ENCODE results near the gene WDR1. TPM values are rescaled to one million over a fixed set of nuclear protein-coding genes. Genes with fewer than 3 reads are reported as not detected.

Gene WDR1
- total and polyA plus RNA-seq, 10 of the 15 experiments (the other 5 are each of a cell fraction or from before 2014, with no cell fraction given): 28.5 to 397 (median 290) TPM

DNA sequence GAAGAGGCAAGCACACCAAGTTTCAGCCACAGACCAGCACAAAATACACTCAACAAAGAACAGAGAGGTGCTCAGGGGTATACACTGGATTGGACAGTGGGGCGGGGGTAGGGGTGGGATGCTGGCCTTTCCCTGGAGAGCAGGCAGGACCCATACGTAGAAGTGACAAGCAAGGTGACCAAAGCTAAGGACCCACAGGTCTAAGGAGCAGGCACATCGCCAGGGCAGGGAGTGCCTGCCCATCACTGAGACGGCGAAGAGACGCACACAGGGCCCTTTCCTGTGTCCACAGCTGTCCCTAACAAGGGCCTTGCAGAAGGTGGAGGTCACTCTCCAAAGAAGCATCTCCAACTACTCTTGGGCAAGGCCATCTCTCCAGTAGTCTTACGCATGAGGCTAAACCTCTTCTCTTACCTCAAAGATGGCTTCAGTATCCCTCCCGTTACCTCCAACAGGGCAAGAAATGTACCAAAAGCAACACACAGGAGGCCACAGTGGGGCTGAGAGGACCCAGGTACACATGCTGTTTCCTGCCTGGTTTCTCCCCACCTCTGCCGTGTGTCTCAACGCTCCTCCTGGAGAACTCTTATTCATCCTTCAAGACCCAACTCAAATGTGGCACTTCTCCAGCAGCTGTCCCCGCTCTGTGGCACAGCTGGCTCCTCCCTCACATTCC, 6.5 kb downstream of the WDR1 start:
- Histone ChIP-seq H4K20me1 (ENCODE audit: control insufficient read depth, insufficient read depth) (peaks cover 24% of the 10 kb centered on the region), H3K4me1 (ENCODE audit: control insufficient read depth, insufficient read depth, low read length) (peaks cover 15% of the 10 kb centered on the region), H3K36me3 (ENCODE audit: control insufficient read depth in 2 of 2, insufficient read depth in 2 of 2, low read length in 1 of 2) (peaks cover 41 to 43% of the 10 kb centered on the region in 2 experiments), H3K79me2 (ENCODE audit: control insufficient read depth, insufficient read depth, low read length) (peaks cover 100% of the 10 kb centered on the region), H3K4me2 (ENCODE audit: control insufficient read depth, insufficient read depth) (peak overlapping the region; percentile 57), H3K9ac (ENCODE audit: control insufficient read depth, insufficient read depth, low read length) (no peak overlapping the region), H3K9me3 (replicated peaks; ENCODE audit: control insufficient read depth, insufficient read depth, low read length) (no peaks in the 10 kb centered on the region), H3K4me3 (peak overlapping the region; percentile 9; the same call in 1 of the 2 replicates), H2AFZ (ENCODE audit: control insufficient read depth, low read depth, low read length) (no peak overlapping the region), H3K27me3 (replicated peaks in 1 of 2; ENCODE audit: control insufficient read depth in 2 of 2, insufficient read depth in 2 of 2, low read length in 1 of 2) (no peaks in the 10 kb centered on the region), H3K27ac (ENCODE audit: control insufficient read depth, insufficient read depth) (no peak overlapping the region)
- in situ Hi-C loops (cut with MboI): no loop called here
- SMC1A ChIA-PET (ENCODE audit: uncharacterized antibody, unreplicated experiment): no interaction called here
- FAIRE-seq (no peak), DNase-seq (ENCODE audit: low read depth, low spot score) (no peak), ATAC-seq (no peak)
- 92% methylated on average over 11 of the region's 11 CpGs for WGBS (ENCODE audit: insufficient coverage, insufficient replicate concordance, low lambda C conversion rate, missing lambda C conversion rate)
- intact Hi-C loops (cut with micrococcal nuclease; ENCODE audit: unreplicated experiment): no loop called here
- RAD21 ChIA-PET (ENCODE audit: unreplicated experiment): no interaction called here
- BruUV-seq (replicated peaks): no TSS peak
- TF ChIP-seq SMAD5 (IDR thresholded peaks at IDR 0.05; ENCODE audit: low read depth) (no peak), MTA3 (IDR thresholded peaks at IDR 0.05; ENCODE audit: borderline replicate concordance, low read length) (0 out of 2 replicates have a peak, but pooled peaks have one; percentile 15), POLR2AphosphoS5 (IDR thresholded peaks at IDR 0.05; ENCODE audit: low read length) (peak; percentile 51), POU2F2 (IDR thresholded peaks at IDR 0.05; ENCODE audit: borderline replicate concordance, low read depth, low read length) (0 out of 3 replicates have a peak, but pooled peaks have one; percentile 3)
- CTCF ChIA-PET: no interaction called here
- POLR2A ChIA-PET: no interaction called here

Measured in GM12878 (cell line).